Brain microvascular endothelial cell (primary cell): ENCODE measurements around the gene ENTPD8.

ENCODE experiments used
- DNase-seq: peaks from one replicate; pipeline ENCODE4 v3.0.0-alpha.2; 2020
- H3K27ac ChIP-seq: fragments of 250-450 bp; sonication (Bioruptor Pico); 2 replicates; pipeline ENCODE4 v1.5.1; 2020; ENCODE audit warnings: mild to moderate bottlenecking, moderate library complexity
- H3K27me3 ChIP-seq: fragments of 250-450 bp; sonication (Bioruptor Pico); replicated peaks from 2 replicates; pipeline ENCODE4 v1.5.1; 2020; ENCODE audit warnings: mild to moderate bottlenecking
- H3K36me3 ChIP-seq: fragments of 250-450 bp; sonication (Bioruptor Pico); replicated peaks from 2 replicates; pipeline ENCODE4 v1.5.1; 2020; ENCODE audit warnings: mild to moderate bottlenecking
- H3K4me3 ChIP-seq: 2 replicates; pipeline ENCODE4 v1.5.1; 2011; ENCODE audit warnings: low read depth, mild to moderate bottlenecking, control low read depth, low read length, moderate library complexity
- in situ Hi-C: cut with HindIII; loops from 2 replicates; pipeline ENCODE4 v1.10.0; 2017; ENCODE audit warnings: low sequenced_read_pairs, low pct_ligation_motif_present
- TF ChIP-seq, protein P1 (sequence below): IDR thresholded peaks from 2 replicates; pipeline ENCODE4 v1.5.1; 2011; ENCODE audit warnings: low read depth, mild to moderate bottlenecking, moderate library complexity, low read length, control low read depth, inconsistent platforms; ENCODE audit errors: missing control alignments

The ENTPD8 gene

DNA sequence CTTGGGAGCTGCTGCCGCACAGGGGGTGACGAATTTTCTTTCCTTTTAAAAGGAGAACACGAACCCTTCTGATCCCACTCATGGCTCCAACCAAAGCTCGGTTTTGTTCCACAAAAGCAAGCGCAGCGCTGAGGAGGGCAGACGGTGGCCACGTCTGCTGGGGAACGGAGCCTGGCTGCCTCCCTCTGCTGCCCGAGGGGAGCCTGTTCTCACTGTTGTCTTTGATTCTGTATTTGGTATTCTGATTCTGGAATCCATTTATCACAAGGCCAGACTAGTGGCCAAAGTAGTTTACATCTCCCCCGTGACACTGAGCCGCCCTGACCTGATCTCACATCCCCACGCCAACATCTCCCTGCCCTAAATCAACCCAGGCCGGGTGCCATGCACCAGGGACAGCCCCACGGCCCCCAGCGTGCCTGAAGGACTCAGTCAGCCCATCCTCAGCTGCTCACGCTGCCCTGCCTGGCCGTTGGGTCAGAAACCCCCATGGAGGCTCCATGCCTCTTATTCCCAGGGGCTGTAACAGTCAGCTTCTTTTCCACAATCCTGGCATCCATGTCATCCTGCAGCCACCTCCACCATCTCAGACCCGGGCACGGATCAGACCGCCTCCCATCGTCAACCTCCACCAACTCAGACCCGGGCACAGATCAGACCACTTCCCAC is 24.7 kb upstream of the ENTPD8 start:
- no peak for DNase-seq
- TF ChIP-seq, protein P1, sequence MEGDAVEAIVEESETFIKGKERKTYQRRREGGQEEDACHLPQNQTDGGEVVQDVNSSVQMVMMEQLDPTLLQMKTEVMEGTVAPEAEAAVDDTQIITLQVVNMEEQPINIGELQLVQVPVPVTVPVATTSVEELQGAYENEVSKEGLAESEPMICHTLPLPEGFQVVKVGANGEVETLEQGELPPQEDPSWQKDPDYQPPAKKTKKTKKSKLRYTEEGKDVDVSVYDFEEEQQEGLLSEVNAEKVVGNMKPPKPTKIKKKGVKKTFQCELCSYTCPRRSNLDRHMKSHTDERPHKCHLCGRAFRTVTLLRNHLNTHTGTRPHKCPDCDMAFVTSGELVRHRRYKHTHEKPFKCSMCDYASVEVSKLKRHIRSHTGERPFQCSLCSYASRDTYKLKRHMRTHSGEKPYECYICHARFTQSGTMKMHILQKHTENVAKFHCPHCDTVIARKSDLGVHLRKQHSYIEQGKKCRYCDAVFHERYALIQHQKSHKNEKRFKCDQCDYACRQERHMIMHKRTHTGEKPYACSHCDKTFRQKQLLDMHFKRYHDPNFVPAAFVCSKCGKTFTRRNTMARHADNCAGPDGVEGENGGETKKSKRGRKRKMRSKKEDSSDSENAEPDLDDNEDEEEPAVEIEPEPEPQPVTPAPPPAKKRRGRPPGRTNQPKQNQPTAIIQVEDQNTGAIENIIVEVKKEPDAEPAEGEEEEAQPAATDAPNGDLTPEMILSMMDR, result no peak
- Histone ChIP-seq H3K27me3 (no peaks in the 10 kb centered on the region), H3K27ac (no peak overlapping the region), H3K4me3 (no peak overlapping the region), H3K36me3 (no peaks in the 10 kb centered on the region)
- in situ Hi-C loops, result no loop called here

GRCh38 chr9:137465000-137465719 is 24.0 kb upstream of the ENTPD8 start:
- Histone ChIP-seq H3K27ac (no peak overlapping the region), H3K36me3 (no peaks in the 10 kb centered on the region), H3K4me3 (no peak overlapping the region), H3K27me3 (no peaks in the 10 kb centered on the region)
- TF ChIP-seq, protein P1, result no peak
- DNase-seq, result no peak
- in situ Hi-C loops, result no loop called here

DNA sequence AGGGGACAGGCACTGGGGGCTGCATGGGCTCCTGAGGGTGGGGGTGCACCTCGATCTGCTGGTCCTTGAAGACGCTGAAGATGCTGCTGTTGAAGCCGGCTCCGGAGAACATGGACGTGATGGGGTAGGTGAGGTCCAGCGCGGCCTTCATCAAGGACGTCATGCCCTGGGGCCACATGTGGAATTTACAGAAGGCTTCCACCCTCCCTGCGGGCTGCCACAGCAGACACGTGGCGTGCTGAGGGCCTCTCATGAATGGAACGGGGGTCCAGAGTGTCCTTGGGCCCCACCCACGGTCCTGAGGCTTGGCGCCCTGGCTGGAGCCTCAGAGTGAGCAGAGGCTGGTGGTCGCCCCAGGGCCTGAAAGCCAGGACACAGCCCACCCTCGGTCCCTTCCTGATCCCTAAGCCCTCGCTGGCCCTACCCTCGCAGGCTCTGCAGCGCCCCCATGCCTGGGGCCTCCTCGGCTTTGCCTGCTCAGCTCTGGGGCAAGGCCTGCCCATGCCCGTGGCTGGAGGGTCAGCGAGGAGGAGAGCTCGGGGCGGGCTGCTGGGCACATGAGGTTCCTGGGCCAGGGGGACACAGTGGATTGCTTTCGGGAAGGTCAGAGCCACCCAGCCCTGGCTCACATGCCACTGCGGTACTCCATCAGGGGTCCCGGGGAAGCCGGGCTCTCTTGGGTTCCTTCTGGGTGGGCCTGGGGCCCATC is 23.3 kb upstream of the ENTPD8 start:
- H3K36me3 ChIP-seq, result no peaks in the 10 kb centered on the region
- DNase-seq, result no peak
- TF ChIP-seq, protein P1, result no peak
- no peaks in the 10 kb centered on the region for H3K27me3 ChIP-seq
- in situ Hi-C loops, result no loop called here
- H3K4me3 ChIP-seq, result no peak overlapping the region
- no peak overlapping the region for H3K27ac ChIP-seq

GRCh38 chr9:137463931-137464290 is 22.8 kb upstream of the ENTPD8 start:
- in situ Hi-C loops, result no loop called here
- Histone ChIP-seq H3K27ac (no peak overlapping the region), H3K36me3 (no peaks in the 10 kb centered on the region), H3K4me3 (no peak overlapping the region), H3K27me3 (no peaks in the 10 kb centered on the region)
- TF ChIP-seq, protein P1, result no peak
- no peak for DNase-seq

DNA sequence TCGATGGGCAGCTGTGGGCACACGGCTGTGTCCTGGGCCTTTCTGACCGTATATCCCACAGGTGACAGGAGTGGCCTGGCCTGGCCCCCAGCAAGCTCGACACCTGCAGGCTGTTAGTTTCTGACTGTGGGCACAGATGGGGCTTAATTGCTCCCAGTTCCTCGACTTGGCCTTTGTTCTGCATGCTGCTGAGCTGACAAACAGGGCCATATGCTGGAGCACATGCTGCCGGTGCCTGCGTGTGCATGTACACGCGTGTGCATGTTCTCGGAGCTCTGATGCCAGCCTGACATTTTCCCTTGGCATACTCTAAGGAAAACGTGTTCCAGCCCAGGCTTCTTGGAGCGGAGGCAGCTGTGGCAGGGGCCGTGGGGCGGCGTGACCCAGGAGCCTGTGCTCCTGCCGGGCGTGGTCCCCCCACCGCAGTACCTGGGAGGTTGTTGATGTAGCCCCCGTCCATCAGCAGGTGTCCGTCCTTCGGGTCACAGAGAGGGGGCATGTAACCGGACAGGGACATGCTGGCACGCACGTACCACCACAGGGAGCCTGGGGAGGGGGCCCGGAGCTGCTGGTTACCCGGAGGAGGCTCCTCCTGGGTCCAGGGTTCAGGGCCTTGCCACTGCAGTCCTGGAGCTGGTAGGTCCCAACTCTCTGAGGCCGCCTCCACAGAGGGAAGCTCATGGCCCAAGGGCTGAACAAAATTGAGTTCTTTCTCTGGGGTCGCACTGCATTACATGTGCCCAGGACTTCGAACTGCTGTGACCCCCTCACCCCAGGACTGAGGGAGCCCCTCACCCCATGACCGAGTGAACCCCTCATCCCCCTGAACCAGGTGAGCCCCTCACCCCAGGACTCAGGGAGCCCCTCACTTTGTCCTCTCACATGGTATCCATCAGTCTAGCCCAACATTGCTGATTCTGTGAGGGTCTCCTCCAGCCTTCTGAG is 22.1 kb upstream of the ENTPD8 start:
- TF ChIP-seq, protein P1, result no peak
- Histone ChIP-seq H3K27ac (no peak overlapping the region), H3K4me3 (no peak overlapping the region), H3K27me3 (no peaks in the 10 kb centered on the region), H3K36me3 (no peaks in the 10 kb centered on the region)
- DNase-seq, result no peak
- in situ Hi-C loops, result no loop called here
